ENCODE data around the gene ESPN.

The ESPN gene

DNA sequence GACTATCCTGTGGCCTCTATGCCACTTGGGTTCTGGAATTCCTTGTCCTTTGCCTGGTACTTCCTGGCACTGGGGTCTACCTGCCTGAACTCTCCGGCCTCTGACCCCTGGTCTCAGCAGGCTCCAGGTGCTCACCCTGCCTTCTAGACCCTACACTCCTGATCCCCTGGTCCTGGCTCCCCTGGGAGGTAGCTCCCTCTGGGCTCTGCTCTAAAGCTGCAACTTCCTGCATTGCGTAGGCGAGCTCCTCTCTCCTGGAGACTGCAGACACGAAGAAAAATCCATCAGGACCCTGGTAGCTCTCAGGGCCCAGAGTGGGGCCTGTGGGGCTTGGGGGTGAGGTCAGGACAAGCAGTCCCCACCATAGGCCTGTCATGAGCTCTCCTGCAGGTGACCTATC is 74.7 kb downstream of the ESPN start:
- no peak for DNase-seq (ENCODE audit: low spot score)

DNA sequence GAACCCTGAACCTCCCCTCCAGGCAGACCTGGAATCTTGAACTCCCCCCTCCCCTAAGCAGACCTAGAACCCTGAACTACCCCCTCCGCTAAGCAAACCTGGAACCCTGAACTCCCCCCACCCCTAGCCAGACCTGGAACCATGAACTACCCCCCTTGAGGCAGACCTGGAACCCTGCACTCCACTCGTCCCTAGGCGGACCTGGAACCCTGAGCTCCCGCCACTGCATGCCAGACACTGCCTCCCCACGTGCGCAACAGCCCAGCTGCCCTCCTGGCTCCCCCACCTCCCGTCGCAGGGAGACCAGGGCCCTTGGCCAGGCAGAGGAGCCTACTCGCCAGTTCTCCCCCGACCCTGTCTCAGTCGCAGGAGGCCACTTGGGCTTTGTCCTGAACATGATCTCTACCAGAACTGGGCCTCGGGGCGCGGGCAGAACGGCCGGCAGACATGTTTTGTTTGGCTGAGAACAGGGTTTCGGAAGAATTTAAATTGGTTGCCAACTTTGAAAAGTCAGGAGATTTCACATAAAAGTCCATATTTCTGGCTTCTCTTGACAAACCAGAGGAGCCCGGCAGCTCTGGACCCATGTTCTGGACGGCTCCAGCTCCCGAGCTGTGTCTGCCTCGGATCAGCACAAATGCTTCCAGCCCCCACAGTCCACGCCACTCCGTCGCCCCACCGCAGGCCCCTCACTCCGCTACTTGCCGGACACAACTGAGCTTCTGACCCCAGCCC is 76.1 kb downstream of the ESPN start:
- DNase-seq (ENCODE audit: low spot score) = no peak

DNA sequence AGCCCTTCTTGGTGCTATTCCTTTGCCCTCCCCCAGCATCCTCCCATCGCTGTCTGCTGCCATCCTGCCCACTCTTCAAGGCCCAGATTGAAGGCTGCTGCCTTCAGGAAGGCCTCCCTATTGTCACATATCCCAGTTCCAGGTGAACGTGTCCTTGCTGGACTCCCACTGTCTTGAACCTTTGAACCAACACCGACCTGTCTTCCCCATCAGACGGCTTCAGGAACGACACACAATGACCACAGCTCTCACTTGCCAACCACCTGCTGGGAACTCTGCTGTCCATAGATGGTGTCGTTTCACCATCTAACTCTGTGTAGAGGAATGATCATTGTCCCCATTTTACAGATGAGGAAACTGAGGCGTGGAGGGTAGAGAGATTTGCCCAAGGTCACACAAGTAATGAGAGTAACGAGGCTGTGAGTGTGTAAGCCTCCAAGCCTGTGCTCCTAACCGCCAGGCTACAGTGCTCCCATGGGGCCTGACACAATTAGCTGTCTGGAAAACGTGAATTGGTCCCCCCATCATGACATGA is 76.8 kb downstream of the ESPN start:
- DNase-seq (ENCODE audit: low spot score) = no peak

DNA sequence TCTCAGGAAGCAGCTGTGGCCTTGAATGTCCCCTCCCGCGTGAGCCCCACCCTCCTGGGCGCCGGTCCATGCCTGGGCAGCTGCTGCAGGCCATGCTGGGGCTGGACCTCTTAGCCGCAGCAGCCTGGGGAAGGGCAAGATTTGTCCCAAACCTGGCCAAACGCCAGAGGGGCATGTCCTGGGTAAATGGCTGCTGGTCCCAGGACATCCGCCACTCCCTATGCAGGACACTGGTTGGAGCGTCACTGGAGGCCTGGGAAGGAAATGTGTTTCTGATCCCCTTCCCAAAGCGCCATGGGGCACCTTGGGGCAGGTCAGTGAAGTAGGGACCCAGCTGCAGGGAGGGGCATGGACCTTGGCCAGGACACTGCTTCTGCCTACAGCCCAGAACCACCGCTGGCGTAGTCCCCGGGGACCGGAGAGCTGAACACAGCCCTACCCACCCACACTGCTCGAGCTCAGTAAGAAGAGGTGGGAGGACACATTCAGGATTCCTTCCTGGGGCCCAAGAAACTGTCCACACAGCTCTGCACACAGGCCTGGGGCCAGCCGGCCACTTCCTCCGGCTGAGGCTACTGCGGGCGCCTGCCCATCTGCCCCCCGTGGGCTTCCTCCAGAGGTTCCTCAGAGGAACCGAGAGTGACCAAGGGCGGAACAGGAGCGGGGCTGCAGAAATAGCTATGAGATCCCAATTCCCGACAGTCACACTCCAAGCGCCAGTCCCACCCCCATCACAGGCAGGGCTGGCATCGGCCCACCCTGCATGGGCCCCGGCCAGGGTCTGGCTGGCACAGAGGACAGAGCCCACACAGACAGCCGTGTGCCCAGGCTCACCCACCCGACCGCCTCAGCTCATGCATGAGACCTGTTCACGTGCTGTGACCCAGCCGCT is 77.7 kb downstream of the ESPN start:
- DNase-seq (ENCODE audit: low spot score) = no peak

GRCh38 chr1:6503884-6504602 is 79.5 kb downstream of the ESPN start:
- DNase-seq (ENCODE audit: low spot score) = no peak

GRCh38 chr1:6504887-6505286 is 80.3 kb downstream of the ESPN start:
- DNase-seq (ENCODE audit: low spot score) = no peak

DNA sequence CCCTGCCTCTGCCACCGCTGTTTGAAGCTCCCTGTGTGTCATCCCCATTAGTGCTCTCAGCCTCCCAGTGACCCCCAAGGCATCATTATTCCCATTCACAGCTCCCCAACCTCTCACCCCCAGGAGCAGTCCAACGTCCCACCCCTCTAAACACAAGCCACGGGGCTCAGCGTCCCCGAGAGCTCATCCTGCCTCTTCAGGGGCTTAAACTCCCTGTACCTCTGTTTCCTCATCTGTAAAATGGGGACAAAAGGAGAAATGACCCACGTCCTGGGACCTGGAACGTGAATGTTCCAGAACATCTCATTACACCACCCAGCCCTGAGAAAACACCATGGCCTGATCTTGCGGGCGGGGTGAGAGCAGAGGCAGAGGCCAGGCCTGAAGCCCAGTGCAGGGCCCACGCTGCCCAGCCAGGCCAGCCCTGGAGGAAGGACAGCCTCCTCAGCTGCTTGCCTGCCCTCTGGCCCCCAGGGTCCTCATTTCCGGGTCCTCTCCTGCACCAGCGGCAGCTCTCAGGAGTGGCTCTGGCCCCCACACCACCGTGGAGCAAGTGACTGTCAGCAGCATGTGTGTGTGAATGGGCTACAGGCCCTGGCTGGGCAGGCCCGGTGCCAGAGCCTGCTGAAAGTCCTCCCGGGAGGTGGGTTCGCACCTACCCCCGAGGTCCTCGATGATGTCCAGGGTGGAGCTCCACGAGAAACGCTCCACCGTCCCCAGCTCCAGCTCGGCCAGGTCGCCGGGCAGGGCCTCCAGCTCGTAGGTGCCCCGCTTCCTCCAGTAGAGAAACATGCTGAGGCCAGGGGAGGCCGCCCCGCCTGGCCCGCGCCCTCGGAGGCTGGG is 81.0 kb downstream of the ESPN start:
- DNase-seq (ENCODE audit: low spot score) = no peak

DNA sequence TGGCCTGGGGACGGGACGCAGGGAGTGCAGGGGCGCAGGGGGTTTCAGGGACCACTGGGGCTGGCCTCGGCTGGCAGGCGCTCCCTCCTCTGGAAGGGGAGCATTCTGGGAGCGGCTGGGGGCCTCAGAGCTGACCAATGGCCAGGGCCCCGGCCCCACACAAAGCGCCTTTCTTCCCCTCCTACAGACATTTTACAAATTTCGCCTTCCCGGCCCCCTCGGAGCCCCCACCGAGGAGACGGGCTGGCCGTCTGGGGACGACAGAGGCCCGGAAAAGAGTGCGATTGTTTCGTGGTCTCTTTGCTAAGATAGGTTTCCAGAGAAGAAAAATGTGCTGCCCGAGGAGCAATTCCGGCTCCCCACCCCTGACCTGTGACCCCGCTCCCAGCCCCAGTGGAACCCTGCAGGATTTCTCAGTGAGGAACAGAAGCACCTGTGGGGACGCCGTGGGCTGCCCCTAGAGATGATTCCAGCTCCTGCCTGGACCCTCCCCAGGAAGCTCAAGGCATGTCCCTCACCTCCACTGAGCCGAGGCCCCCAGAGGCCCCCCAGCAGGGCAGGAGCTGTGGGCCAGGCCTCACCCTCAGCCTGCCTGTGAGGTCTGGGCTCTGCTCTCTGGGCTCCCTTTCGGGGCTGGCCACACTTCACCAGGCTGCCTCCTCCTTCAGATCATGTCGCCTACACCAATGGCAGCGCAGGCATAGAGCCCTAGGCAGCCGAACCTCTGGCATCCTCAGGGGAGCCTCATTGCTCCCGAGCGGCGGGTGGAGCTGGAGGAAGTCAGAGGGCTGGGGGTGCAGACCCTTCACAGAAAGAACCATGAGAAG is 81.8 kb downstream of the ESPN start:
- no peak for DNase-seq (ENCODE audit: low spot score)

- no peak for DNase-seq (ENCODE audit: low spot score)
Measured at GRCh38 chr1:6507037-6507428, 82.5 kb downstream of the ESPN start.

DNA sequence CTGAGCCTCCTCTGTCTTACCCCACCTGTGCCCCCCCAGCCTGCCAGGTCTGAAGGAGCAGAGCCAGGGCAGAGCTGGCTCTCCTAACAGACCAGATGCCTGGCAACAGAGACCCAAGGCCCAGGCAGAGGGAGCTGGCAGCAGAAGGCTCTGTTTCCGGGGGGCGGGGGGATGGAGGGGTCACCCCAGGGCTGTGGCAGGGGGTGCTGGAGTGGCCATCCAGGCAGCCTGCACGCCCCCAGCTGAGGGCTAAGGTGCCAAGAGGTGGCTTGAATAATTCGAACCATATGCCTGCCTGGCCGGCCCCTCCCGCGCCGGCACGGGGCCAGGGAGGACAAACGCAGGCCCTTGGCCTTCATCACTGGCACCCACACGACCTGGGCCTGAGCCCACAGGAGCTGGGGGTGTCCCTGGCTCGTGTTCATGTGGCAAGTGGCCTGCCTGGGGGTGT is 82.9 kb downstream of the ESPN start:
- DNase-seq (ENCODE audit: low spot score) = no peak

- DNase-seq (ENCODE audit: low spot score) = no peak
Measured at GRCh38 chr1:6508154-6508815, 83.7 kb downstream of the ESPN start.

DNA sequence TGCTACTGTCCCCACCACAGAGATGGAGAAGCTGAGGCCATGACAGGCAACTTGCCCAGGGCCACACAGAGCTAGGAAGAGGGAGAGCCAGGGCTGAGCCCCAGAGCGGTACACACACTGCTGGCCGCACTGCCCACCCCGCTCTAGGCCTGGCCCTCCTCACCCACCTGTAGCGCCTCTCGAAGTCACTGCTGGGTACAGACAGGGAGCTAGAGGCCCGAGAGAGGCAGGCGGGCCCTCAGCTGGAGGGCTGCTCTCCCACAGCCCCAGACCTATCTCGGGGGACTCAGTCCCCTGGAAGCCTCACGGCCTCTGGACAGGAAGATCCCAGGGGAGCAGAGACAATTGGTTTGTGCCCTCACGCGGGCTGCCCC is 84.2 kb downstream of the ESPN start:
- no peak for DNase-seq (ENCODE audit: low spot score)

DNA sequence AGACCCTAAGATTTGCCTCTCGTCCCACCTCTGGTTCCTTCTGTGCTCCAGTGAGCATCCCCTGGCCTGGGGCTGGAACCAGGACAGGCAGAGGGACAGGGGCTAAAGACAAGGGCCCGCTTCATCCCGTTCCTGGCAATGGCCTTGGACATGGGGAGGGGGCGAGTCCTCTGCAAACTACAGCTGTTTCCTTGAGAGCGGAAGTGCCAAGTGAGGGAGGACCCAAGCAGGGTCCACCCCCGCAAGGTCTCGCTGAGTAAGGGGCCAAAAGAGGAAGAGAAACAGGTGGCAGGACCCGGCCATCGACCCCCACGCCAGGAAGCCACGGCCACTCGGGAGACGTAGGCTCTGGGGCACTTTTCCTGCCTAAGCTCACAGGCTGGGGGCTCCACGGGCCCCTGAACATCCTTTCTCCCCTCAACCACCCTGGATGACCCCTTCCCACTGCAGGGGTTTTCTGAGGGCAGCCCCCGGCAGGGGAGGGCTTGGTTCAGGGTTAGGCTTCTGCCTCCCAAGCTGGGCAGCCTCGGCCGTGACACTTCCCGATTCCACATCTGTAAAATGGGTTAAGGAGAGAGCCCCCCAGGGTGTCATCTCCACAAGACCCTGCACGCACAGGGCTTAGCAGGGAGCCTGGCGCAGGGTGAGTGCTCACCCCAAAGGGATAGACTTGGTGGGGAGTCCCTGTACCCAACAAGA is 84.8 kb downstream of the ESPN start:
- no peak for DNase-seq (ENCODE audit: low spot score)

GRCh38 chr1:6509919-6510291 is 85.3 kb downstream of the ESPN start:
- DNase-seq (ENCODE audit: low spot score) = no peak

DNA sequence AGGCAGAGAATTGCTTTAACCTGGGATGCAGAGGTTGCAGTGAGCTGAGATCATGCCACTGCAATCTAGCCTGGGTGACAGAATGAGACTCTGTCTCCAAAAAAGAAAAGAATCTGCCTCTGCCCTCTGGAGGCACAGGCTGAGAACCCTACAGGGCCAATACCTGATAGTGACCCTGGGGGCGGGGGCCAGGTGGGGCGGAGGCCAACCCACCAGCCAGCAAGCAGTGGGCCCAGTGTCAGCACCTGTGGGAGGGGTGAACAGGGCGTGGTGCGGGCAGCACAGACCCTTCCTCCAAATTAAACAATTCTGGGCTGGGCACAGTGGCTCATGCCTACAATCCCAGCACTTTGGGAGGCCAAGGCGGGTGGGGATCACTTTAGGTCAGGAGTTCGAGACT is 85.9 kb downstream of the ESPN start:
- DNase-seq (ENCODE audit: low spot score) = no peak

All from putamen (tissue), 1 donor.